Fibroblast of skin of right quadriceps (primary cell): ENCODE results near the gene ADAMTSL4.
"Not testable (repeated sequence)": the region's sequence is repeated elsewhere in the genome, so short reads cannot be mapped to it uniquely, and the experiment has no call there.

Source experiments
- DNase-seq: peaks from one replicate; pipeline ENCODE4 v3.0.0-alpha.2; 2013

The ADAMTSL4 gene

DNA sequence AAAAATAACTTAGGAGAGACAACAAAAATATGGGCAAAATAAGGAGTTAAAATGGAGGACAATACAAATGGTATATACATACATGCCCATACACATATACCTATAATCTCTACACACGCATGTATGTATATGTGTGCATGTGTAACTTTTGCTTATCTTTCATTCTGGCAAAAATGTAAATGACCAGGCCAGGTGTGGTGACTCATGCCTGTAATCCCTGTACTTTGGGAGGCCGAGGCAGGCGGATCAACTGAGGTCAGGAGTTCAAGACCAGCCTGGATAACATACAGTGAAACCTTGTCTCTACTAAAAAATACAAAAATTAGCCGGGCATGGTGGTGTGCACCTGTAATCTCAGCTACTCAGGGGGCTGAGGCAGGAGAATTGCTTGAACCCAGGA, 49.1 kb downstream of the ADAMTSL4 start:
- DNase-seq, result not testable (repeated sequence)

DNA sequence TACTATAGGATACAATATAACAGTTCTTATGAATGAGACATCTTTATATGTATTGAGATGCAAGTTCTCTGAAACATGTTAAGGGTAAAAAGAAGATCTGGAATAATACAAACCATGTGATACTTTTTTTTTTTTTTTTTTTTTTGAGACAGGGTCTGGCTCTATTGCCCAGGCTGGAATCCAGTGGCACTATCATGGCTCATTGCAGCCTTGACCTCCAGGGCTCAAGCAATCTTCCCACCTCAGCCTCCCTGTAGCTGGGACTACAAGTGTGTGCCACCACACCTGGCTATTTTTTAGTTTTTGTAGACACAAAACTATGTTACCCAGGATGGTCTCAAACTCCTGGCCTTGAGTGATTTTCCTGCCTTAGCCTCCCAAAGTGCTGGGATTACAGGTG, 52.3 kb downstream of the ADAMTSL4 start:
- no peak for DNase-seq

GRCh38 chr1:150602372-150602771, 53.2 kb downstream of the ADAMTSL4 start:
- DNase-seq, result not testable (repeated sequence)

- DNase-seq, result no peak
Measured at GRCh38 chr1:150603711-150604110, 54.5 kb downstream of the ADAMTSL4 start.

- DNase-seq, result no peak
Measured at GRCh38 chr1:150604226-150604588, 55.0 kb downstream of the ADAMTSL4 start.

GRCh38 chr1:150605451-150605731, 56.2 kb downstream of the ADAMTSL4 start:
- DNase-seq, result not testable (repeated sequence)

GRCh38 chr1:150606463-150607142, 57.4 kb downstream of the ADAMTSL4 start:
- no peak for DNase-seq

- no peak for DNase-seq
Measured at GRCh38 chr1:150609732-150610131, 60.5 kb downstream of the ADAMTSL4 start.
